SU-DHL-6 (cell line): Measurements from ENCODE around the gene CLSTN2.

Experiments used
- H2AFZ ChIP-seq: fragments of 200-600 bp; sonication (generic); 2 replicates; pipeline ENCODE4 v1.6.1; 2014; ENCODE audit warnings: low read depth, mild to moderate bottlenecking, moderate library complexity, mixed read lengths, antibody characterized with exemption, low read length; ENCODE audit not compliant: severe bottlenecking
- H3F3A ChIP-seq: fragments of 200-600 bp; shearing (Covaris generic); 2 replicates; pipeline ENCODE4 v1.6.0; 2016; ENCODE audit warnings: antibody characterized with exemption, mild to moderate bottlenecking; ENCODE audit not compliant: insufficient read depth
- H3K27ac ChIP-seq: fragments of 200-600 bp; sonication (generic); 2 replicates; pipeline ENCODE4 v1.5.1; 2016; ENCODE audit warnings: low read depth, mild to moderate bottlenecking, low read length, moderate library complexity, mixed read lengths
- H3K27me3 ChIP-seq: fragments of 200-600 bp; sonication (generic), shearing (Covaris generic); 2 replicates; pipeline ENCODE4 v1.6.0; 2014; ENCODE audit warnings: mild to moderate bottlenecking, low read length
- H3K36me3 ChIP-seq: fragments of 200-600 bp; sonication (generic); 2 replicates; pipeline ENCODE4 v1.6.1; 2014; ENCODE audit warnings: mild to moderate bottlenecking, low read length, mixed read lengths
- H3K4me2 ChIP-seq: fragments of 300-600, 200-600 bp; shearing (Covaris generic), sonication (generic); 2 replicates; pipeline ENCODE4 v1.6.0; 2014; ENCODE audit warnings: low read length, low read depth, mild to moderate bottlenecking; ENCODE audit not compliant: poor library complexity, severe bottlenecking
- H3K4me3 ChIP-seq: fragments of 200-600 bp; sonication (generic); 2 replicates; pipeline ENCODE4 v1.5.1; 2014; ENCODE audit warnings: antibody characterized with exemption, low read length, mild to moderate bottlenecking, mixed read lengths; ENCODE audit not compliant: insufficient read depth, poor library complexity, severe bottlenecking
- H3K79me2 ChIP-seq: fragments of 200-600 bp; sonication (generic); 2 replicates; pipeline ENCODE4 v1.6.1; 2014; ENCODE audit warnings: mild to moderate bottlenecking, low read length, moderate library complexity; ENCODE audit not compliant: insufficient read depth
- H3K9ac ChIP-seq: fragments of 200-600 bp; sonication (generic); 2 replicates; pipeline ENCODE4 v1.7.0; 2014; ENCODE audit warnings: mild to moderate bottlenecking, low read length
- H3K9me2 ChIP-seq: fragments of 200-600 bp; sonication (generic); replicated peaks from 2 replicates; pipeline ENCODE4 v1.6.1; 2014; ENCODE audit warnings: low read length; ENCODE audit not compliant: insufficient read depth
- H3K9me3 ChIP-seq: fragments of 200-600 bp; sonication (generic); 2 replicates; pipeline ENCODE4 v1.6.1; 2014; ENCODE audit warnings: low read length, mixed read lengths; ENCODE audit not compliant: insufficient read depth
- H4K20me1 ChIP-seq: fragments of 200-600 bp; sonication (generic); 2 replicates; pipeline ENCODE4 v1.6.1; 2014; ENCODE audit warnings: low read depth, mild to moderate bottlenecking, antibody characterized with exemption, low read length, moderate library complexity, mixed read lengths
- EZH2phosphoT487 ChIP-seq: fragments of 200-600 bp; sonication (generic), shearing (Covaris generic); conservative IDR thresholded peaks from 2 replicates; pipeline ENCODE4 v1.6.1; 2018; ENCODE audit warnings: mild to moderate bottlenecking, antibody characterized with exemption, low read length, moderate library complexity, mixed read lengths
- TF ChIP-seq, protein P1 (sequence below): fragments of 200-600 bp; sonication (generic); IDR thresholded peaks from one replicate; pipeline ENCODE4 v1.5.1; 2017; ENCODE audit warnings: antibody characterized with exemption, mild to moderate bottlenecking, low read length, moderate library complexity; ENCODE audit not compliant: insufficient read depth, poor library complexity, severe bottlenecking

CLSTN2 gene

DNA sequence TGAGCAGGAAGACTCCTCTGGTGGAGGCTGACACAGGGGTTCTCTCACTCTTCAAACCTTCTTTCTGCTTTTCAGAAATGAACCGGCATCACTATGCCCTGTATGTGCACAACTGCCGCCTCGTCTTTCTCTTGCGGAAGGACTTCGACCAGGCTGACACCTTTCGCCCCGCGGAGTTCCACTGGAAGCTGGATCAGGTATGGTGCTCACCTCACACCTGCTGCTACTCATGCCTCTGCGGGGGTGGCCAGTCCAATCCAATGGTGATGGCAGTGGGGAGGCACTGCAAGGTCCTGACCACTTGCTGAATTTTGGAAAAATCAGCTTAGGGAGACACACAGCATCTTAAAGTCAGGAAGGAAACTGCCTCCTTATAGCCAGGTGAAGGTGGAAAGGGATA is 531.5 kb downstream of the CLSTN2 start:
- H3K4me2 ChIP-seq = no peak overlapping the region
- no peaks in the 10 kb centered on the region for H3F3A ChIP-seq
- H2AFZ ChIP-seq = no peak overlapping the region
- no peaks in the 10 kb centered on the region for H3K79me2 ChIP-seq
- H3K9me2 ChIP-seq = no peaks in the 10 kb centered on the region
- no peak overlapping the region for H3K27ac ChIP-seq
- H3K4me3 ChIP-seq = no peak overlapping the region
- no peak overlapping the region for H3K9ac ChIP-seq
- H3K36me3 ChIP-seq = no peaks in the 10 kb centered on the region
- TF ChIP-seq, protein P1, sequence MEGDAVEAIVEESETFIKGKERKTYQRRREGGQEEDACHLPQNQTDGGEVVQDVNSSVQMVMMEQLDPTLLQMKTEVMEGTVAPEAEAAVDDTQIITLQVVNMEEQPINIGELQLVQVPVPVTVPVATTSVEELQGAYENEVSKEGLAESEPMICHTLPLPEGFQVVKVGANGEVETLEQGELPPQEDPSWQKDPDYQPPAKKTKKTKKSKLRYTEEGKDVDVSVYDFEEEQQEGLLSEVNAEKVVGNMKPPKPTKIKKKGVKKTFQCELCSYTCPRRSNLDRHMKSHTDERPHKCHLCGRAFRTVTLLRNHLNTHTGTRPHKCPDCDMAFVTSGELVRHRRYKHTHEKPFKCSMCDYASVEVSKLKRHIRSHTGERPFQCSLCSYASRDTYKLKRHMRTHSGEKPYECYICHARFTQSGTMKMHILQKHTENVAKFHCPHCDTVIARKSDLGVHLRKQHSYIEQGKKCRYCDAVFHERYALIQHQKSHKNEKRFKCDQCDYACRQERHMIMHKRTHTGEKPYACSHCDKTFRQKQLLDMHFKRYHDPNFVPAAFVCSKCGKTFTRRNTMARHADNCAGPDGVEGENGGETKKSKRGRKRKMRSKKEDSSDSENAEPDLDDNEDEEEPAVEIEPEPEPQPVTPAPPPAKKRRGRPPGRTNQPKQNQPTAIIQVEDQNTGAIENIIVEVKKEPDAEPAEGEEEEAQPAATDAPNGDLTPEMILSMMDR = no peak
- no peak for TF ChIP-seq EZH2phosphoT487
- H3K27me3 ChIP-seq = no peaks in the 10 kb centered on the region
- H3K9me3 ChIP-seq = no peaks in the 10 kb centered on the region
- no peaks in the 10 kb centered on the region for H4K20me1 ChIP-seq

DNA sequence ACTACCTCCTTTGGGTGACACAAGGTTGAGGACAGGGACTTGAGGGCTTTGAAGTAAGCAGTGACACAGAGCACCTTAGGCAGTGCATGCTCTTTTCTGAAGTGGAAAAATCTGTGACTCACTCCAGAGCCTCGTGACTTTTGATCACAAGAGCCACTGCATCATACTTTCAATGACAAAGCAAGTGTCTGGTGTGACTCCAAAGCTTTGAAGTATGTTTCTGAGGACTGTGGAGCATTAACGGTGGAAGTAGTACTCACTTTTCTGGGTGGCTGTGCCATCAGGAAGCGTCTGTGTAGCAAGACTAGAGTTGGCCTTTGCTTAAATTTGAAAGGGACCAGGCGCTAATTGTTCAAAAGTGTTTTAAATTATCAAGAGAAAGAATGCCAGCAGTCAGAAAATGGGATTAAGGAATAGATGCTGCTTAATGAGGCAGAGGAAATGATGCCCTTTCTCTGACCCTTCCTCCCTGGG is 532.2 kb downstream of the CLSTN2 start:
- Histone ChIP-seq H2AFZ (no peak overlapping the region), H3K36me3 (no peaks in the 10 kb centered on the region), H3K79me2 (no peaks in the 10 kb centered on the region), H3K9me3 (no peaks in the 10 kb centered on the region), H3K4me2 (no peak overlapping the region), H3K27ac (no peak overlapping the region), H3K9me2 (no peaks in the 10 kb centered on the region), H3K9ac (no peak overlapping the region), H3F3A (no peaks in the 10 kb centered on the region), H3K27me3 (no peaks in the 10 kb centered on the region), H4K20me1 (no peaks in the 10 kb centered on the region), H3K4me3 (no peak overlapping the region)
- TF ChIP-seq, protein P1 = no peak
- no peak for TF ChIP-seq EZH2phosphoT487

DNA sequence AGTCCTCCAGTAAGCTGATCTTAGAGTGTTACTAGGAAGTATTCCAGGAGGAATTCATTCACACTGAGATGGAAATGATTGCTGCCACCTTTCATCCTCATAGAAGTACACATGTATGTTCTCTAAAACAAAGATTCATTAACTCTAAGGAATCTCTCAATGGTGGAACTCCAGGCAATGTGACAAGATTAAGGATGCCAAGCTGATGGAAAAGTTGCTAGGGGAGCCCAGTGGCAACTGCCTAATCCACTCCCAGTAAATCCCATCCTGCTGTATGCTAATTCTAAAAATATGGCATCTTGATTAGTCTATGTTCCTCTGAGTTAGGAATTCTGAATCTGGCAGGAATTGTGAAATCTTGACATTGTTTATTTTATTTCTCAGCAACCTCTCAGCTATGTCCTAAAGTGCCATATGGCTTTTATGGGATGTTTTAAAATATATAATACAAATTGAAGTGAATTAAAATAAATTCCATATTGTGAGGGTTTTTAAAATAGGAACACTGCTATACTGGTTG is 532.9 kb downstream of the CLSTN2 start:
- Histone ChIP-seq H3K79me2 (no peaks in the 10 kb centered on the region), H3K4me3 (no peak overlapping the region), H4K20me1 (no peaks in the 10 kb centered on the region), H3K27me3 (no peaks in the 10 kb centered on the region), H2AFZ (no peak overlapping the region), H3K27ac (no peak overlapping the region), H3K9me3 (no peaks in the 10 kb centered on the region), H3F3A (no peaks in the 10 kb centered on the region), H3K9ac (no peak overlapping the region), H3K36me3 (no peaks in the 10 kb centered on the region), H3K9me2 (no peaks in the 10 kb centered on the region), H3K4me2 (no peak overlapping the region)
- TF ChIP-seq, protein P1 = no peak
- no peak for TF ChIP-seq EZH2phosphoT487
